ENCODE data around the gene ELOA. TPM values are rescaled to one million over a fixed set of nuclear protein-coding genes. Genes with fewer than 3 reads are reported as not detected.

ELOA gene
- total RNA-seq, 4 donors from 2014 or later: 38.2 to 58.2 (median 42.8) TPM

DNA sequence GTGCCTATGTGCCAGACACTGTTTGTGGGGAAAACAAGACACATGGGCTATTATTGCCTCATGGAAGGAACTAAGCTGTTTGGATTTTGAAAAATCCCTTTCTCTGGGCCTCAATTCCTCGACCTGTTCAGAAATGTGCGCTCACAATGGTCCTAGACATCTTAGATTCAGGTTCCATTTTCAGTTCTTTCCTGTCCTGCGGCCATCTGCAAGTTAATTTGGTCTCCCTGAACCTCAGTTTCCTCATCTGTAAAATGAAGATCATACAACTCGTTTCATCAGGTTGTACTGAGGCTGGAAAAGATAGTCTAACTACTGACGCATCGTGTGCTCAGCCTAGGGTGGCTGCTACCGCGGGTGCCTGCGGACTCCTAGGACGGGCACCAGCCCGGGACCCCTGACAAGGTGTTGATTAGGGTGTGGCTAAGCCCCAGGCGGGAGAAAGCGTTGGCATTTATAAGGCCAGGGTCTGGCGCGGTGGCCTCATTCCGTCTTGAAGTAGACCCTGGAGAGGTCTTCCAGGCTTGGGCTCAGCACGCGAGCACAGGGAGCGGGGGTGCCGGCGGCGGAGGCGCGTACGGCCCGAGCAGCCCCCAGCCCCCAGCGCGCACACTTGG lies 493 bp upstream of the ELOA start:
- H3K4me3 ChIP-seq: peak overlapping the region; percentile 81
- peak overlapping the region; percentile 90 for H3K27ac ChIP-seq
- TF ChIP-seq POLR2AphosphoS5 (IDR thresholded peaks at IDR 0.05) (no peak), POLR2A (IDR thresholded peaks at IDR 0.05) (no peak), EP300 (IDR thresholded peaks at IDR 0.05) (no peak)
- TF ChIP-seq, protein P1, sequence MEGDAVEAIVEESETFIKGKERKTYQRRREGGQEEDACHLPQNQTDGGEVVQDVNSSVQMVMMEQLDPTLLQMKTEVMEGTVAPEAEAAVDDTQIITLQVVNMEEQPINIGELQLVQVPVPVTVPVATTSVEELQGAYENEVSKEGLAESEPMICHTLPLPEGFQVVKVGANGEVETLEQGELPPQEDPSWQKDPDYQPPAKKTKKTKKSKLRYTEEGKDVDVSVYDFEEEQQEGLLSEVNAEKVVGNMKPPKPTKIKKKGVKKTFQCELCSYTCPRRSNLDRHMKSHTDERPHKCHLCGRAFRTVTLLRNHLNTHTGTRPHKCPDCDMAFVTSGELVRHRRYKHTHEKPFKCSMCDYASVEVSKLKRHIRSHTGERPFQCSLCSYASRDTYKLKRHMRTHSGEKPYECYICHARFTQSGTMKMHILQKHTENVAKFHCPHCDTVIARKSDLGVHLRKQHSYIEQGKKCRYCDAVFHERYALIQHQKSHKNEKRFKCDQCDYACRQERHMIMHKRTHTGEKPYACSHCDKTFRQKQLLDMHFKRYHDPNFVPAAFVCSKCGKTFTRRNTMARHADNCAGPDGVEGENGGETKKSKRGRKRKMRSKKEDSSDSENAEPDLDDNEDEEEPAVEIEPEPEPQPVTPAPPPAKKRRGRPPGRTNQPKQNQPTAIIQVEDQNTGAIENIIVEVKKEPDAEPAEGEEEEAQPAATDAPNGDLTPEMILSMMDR (IDR thresholded peaks at IDR 0.05): no peak
- H3K9me3 ChIP-seq: no peaks in the 10 kb centered on the region
- H3K4me1 ChIP-seq: peaks cover 40% of the 10 kb centered on the region
- whole genome bisulfite sequencing: 27% methylated on average over 9 of the region's 28 CpGs
- H3K36me3 ChIP-seq: peaks cover 5% of the 10 kb centered on the region
- peak in 1 of 2 donors; percentile 62 for DNase-seq (ENCODE audit: low spot score in 2 of 2)
- H3K27me3 ChIP-seq: no peaks in the 10 kb centered on the region

DNA sequence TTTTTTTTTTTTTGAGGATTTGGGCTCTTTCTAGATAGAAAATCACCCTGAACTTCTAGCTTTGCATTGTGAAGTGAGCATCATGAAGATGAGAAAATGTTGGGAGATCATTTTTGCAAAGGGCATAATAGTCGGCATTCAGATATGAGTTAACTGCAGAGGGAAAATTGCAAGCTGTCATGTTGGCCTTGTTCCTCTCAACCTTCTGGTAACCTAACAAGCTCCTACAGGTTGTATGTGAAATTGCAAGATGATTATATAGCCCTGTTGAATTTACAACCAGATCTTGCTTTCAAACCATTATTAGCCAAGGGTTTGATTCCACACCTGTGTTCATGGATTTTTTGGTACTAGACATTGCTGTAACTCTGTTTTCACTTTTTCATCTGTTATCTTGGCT lies 2.2 kb downstream of the ELOA start:
- H3K27me3 ChIP-seq: no peaks in the 10 kb centered on the region
- DNase-seq (ENCODE audit: low spot score in 2 of 2): no peak
- TF ChIP-seq EP300 (IDR thresholded peaks at IDR 0.05) (no peak), POLR2A (IDR thresholded peaks at IDR 0.05) (no peak)
- TF ChIP-seq, protein P1 (IDR thresholded peaks at IDR 0.05): peak; percentile 23 to 44
- WGBS: 36% methylated on average over 1 of the region's 1 CpG
- peaks cover 13% of the 10 kb centered on the region for H3K36me3 ChIP-seq
- H3K27ac ChIP-seq: no peak overlapping the region
- peaks cover 48% of the 10 kb centered on the region for H3K4me1 ChIP-seq
- no peaks in the 10 kb centered on the region for H3K9me3 ChIP-seq
- no peak overlapping the region for H3K4me3 ChIP-seq

DNA sequence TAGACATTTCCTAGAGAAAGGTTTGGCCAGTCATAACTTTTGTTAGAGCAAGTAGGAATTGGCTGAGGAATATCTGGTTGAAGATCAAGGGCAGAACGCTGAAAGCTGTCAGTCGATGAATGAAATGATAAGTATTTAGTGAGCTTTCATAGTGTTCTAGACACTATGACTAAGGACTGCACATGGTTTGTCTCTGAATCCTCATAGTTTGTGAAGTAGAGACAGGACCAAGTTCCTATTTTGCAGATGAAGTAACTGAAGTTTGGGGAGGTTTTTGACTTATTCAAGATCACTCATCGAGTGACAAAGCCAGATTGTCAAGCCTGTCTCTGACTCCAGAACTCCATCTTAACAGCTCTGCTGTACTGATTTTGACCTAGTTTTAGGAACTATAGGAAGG lies 4.7 kb downstream of the ELOA start:
- no peak for DNase-seq (ENCODE audit: low spot score in 2 of 2)
- WGBS: 55% methylated on average over 3 of the region's 3 CpGs
- H3K4me1 ChIP-seq: peaks cover 37% of the 10 kb centered on the region
- H3K27ac ChIP-seq: no peak overlapping the region
- no peaks in the 10 kb centered on the region for H3K9me3 ChIP-seq
- no peaks in the 10 kb centered on the region for H3K27me3 ChIP-seq
- TF ChIP-seq, protein P1 (IDR thresholded peaks at IDR 0.05): no peak
- no peak for TF ChIP-seq POLR2A (IDR thresholded peaks at IDR 0.05)
- no peak for TF ChIP-seq POLR2AphosphoS5 (IDR thresholded peaks at IDR 0.05)
- no peak for TF ChIP-seq EP300 (IDR thresholded peaks at IDR 0.05)
- no peak overlapping the region for H3K4me3 ChIP-seq
- H3K36me3 ChIP-seq: peaks cover 38% of the 10 kb centered on the region

DNA sequence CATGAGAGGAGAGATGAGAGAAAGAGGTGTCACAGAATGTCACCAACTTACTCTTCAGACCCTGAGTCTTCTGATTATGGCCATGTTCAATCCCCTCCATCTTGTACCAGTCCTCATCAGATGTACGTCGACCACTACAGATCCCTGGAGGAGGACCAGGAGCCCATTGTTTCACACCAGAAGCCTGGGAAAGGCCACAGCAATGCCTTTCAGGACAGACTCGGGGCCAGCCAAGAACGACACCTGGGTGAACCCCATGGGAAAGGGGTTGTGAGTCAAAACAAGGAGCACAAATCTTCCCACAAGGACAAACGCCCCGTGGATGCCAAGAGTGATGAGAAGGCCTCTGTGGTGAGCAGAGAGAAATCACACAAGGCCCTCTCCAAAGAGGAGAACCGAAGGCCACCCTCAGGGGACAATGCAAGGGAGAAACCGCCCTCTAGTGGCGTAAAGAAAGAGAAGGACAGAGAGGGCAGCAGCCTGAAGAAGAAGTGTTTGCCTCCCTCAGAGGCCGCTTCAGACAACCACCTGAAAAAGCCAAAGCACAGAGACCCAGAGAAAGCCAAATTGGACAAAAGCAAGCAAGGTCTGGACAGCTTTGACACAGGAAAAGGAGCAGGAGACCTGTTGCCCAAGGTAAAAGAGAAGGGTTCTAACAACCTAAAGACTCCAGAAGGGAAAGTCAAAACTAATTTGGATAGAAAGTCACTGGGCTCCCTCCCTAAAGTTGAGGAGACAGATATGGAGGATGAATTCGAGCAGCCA lies 8.0 kb downstream of the ELOA start:
- H3K27ac ChIP-seq: no peak overlapping the region
- peaks cover 69% of the 10 kb centered on the region for H3K36me3 ChIP-seq
- H3K4me1 ChIP-seq: peaks cover 18% of the 10 kb centered on the region
- no peaks in the 10 kb centered on the region for H3K27me3 ChIP-seq
- no peak overlapping the region for H3K4me3 ChIP-seq
- DNase-seq (ENCODE audit: low spot score in 2 of 2): no peak
- no peaks in the 10 kb centered on the region for H3K9me3 ChIP-seq
- WGBS: 61% methylated on average over 11 of the region's 11 CpGs
- no peak for TF ChIP-seq POLR2AphosphoS5 (IDR thresholded peaks at IDR 0.05)
- TF ChIP-seq, protein P1 (IDR thresholded peaks at IDR 0.05): peak in 1 of 2 donors; percentile 53

DNA sequence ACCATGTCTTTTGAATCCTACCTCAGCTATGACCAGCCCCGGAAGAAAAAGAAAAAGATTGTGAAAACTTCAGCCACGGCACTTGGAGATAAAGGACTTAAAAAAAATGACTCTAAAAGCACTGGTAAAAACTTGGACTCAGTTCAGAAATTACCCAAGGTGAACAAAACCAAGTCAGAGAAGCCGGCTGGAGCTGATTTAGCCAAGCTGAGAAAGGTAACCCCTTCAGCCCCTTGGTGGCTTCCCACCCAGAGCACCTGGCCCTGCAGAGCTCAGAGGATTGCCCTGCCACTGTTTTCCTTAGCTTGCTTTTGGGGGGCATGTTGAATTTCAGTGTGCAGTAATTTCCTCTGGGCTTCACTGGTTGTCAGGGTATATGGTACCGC lies 8.5 kb downstream of the ELOA start:
- Histone ChIP-seq H3K4me3 (no peak overlapping the region), H3K36me3 (peaks cover 70% of the 10 kb centered on the region), H3K27ac (no peak overlapping the region), H3K9me3 (no peaks in the 10 kb centered on the region), H3K27me3 (no peaks in the 10 kb centered on the region), H3K4me1 (peaks cover 17% of the 10 kb centered on the region)
- no peak for DNase-seq (ENCODE audit: low spot score in 2 of 2)
- TF ChIP-seq POLR2A (IDR thresholded peaks at IDR 0.05): no peak
- TF ChIP-seq, protein P1 (IDR thresholded peaks at IDR 0.05): no peak
- no peak for TF ChIP-seq POLR2AphosphoS5 (IDR thresholded peaks at IDR 0.05)
- TF ChIP-seq EP300 (IDR thresholded peaks at IDR 0.05): no peak
- WGBS: 95% methylated on average over 4 of the region's 4 CpGs

Data from suprapubic skin (tissue), 4 donors.